NCI-H2107 treated with DMSO at 0.1 percent for 48 hours (cell line): Measurements from ENCODE around the gene GATAD2A.

Experiments used
- DNase-seq: peaks from one replicate; lab custom pipeline; 2025; ENCODE audit not compliant: unreplicated experiment; lab: John Stamatoyannopoulos, UW

Gene GATAD2A

GRCh38 chr19:19543640-19544039 is 138.2 kb downstream of the GATAD2A start:
- DNase-seq, result no peak

DNA sequence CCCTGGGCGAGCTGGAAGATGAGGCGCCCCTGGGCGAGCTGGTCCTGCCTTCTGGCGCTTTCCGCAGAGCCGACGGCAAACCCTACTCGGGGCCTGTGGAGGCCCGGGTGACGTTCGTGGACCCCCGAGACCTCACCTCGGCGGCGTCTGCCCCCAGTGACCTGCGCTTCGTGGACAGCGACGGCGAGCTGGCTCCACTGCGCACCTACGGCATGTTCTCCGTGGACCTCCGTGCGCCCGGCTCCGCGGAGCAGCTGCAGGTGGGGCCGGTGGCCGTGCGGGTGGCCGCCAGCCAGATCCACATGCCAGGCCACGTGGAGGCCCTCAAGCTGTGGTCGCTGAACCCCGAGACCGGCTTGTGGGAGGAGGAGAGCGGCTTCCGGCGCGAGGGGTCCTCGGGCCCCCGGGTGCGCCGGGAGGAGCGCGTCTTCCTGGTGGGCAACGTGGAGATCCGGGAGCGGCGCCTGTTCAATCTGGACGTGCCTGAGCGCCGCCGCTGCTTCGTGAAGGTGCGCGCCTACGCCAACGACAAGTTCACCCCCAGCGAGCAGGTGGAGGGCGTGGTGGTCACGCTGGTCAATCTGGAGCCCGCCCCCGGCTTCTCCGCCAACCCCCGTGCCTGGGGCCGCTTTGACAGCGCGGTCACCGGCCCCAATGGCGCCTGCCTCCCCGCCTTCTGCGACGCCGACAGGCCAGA is 138.9 kb downstream of the GATAD2A start:
- no peak for DNase-seq

DNA sequence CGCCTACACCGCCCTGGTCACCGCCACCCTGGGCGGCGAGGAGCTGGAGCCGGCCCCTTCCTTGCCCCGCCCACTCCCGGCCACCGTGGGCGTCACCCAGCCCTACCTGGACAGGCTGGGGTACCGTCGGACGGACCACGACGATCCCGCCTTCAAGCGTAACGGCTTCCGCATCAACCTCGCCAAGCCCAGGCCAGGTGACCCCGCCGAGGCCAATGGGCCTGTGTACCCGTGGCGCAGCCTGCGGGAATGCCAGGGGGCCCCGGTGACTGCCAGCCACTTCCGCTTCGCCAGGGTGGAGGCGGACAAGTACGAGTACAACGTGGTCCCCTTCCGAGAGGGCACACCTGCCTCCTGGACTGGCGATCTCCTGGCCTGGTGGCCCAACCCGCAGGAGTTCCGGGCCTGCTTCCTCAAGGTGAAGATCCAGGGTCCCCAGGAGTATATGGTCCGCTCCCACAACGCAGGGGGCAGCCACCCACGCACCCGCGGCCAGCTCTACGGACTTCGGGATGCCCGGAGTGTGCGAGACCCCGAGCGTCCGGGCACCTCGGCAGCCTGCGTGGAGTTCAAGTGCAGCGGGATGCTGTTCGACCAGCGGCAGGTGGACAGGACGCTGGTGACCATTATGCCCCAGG is 139.6 kb downstream of the GATAD2A start:
- DNase-seq, result no peak

DNA sequence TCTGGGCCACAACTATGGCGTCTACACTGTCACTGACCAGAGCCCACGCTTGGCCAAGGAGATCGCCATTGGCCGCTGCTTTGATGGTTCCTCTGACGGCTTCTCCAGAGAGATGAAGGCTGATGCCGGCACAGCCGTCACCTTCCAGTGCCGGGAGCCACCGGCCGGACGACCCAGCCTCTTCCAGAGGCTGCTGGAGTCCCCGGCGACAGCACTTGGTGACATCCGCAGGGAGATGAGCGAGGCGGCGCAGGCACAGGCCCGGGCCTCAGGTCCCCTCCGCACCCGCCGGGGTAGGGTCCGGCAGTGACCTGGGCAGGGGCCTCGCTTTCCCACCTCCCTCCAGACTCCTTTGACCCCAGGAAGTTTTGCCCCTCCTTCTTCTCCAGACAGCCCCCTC is 140.2 kb downstream of the GATAD2A start:
- no peak for DNase-seq

DNA sequence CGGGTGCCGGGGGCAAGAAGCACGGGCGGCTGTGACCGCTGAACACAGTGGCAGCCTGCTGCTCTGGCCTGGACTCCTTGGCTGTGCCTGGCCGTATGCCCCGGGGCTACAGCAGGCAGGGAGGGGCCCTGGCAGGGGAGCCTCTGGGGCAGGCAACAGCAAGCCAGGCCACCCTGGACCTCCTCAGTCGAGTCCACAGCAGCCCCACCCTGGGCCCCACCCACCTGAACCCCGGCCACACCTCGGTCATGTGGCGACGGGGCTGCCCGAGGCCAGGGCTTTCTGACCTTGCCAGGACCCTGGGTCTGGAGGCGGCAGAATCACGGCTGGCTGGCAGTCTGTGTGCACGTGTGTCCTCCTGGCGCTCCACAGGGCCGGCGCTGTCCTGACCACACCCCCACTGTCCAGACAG is 141.3 kb downstream of the GATAD2A start:
- DNase-seq, result no peak

- no peak for DNase-seq
Observed at GRCh38 chr19:19547674-19548336, 142.3 kb downstream of the GATAD2A start.

GRCh38 chr19:19548915-19549759 is 143.7 kb downstream of the GATAD2A start:
- no peak for DNase-seq

DNA sequence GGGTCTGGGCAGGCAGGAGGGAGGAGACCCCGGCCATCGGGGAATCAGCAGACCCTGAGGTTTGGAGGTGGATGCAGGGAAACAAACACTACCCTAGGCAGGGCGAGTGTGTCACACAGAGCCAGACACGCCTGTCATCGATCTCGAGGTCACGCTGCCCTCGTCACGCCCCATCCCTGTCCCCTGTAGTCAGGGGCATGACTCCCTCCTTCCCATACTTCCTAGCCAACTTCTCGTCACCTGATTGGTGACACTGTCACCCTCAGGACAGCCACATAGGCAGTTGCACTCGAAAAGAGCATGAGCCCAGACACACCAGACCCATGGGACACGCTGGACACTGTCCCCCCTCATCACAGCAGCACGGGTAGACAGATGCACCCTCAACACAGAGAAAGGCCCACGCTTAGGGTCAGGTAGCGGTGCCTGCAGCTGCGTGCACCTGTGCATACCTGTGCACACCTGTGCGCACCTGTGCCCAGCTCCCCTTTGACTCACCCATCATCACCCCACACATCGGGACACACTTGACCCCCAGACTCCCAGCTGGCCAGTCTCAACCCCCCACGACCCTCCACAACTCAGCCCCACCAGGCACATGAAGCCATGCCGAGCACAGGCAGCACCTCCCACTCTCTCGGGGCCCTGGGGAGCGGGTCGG is 144.5 kb downstream of the GATAD2A start:
- DNase-seq, result no peak

DNA sequence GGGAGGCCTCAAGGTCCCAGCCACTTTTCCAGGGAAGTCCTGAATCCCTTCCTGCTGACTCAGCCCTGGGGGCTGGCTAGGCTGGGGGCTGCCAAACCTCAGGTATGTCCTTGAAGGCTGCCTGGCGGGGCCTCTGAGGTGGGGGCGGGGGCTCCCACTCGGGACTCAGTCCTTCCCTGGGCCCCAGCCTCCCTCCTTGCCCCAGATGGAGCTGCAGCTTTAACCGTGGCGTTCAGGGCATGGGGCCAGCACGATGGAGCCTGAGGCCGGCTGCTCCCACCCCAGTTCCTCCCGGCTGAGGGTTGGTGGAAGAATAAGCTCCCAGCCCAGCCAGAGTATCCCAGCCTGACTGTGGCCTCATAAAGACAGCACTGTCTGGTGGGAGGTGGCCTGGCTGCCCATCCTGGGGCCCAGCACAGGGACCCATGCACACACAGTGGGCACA is 145.0 kb downstream of the GATAD2A start:
- no peak for DNase-seq

DNA sequence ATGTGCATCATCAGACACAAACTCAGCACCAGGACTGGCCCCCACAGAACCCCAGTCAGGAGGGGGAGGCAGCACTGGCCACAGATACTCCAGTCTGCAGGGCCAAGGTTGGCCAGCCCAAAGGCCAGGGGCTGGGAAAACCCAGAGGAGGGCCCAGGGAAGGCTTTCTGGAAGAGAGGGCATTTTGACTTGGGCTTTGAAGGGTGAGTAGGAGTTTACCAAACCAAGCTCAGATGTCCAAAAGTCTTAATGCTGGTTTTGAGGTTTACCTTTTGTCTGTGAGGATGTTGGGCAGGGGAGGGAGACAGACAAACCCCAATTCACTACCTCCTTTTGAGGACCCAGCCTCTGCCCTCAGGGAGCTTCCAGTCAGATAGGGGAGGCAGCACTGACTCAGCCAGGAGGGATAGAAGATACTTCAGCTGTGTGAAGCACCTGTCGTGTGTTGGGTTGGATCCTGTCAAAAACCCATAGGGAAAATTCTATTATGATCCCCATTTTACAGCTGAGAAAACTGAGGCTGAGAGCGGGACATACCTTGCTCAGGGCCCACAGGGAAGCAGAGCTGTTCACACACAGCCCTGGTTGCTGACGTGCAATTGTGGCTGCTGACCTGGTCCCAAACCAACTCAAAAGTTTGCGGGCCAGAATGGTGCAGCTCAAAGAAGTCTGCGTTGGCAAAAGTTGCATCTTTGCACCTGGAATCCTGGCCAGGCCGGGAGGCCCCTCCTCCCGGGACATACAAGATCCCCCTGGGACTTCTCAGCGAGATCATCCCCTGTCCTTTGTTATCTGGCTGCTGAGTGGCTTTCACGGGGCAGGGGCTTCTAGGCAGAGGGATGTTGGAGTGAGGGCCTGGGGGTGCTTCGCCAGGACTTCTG is 145.7 kb downstream of the GATAD2A start:
- DNase-seq, result no peak

GRCh38 chr19:19551853-19552192 is 146.3 kb downstream of the GATAD2A start:
- no peak for DNase-seq

- no peak for DNase-seq
Observed at GRCh38 chr19:19552798-19553197, 147.3 kb downstream of the GATAD2A start.

- DNase-seq, result no peak
Observed at GRCh38 chr19:19553670-19554069, 148.2 kb downstream of the GATAD2A start.

DNA sequence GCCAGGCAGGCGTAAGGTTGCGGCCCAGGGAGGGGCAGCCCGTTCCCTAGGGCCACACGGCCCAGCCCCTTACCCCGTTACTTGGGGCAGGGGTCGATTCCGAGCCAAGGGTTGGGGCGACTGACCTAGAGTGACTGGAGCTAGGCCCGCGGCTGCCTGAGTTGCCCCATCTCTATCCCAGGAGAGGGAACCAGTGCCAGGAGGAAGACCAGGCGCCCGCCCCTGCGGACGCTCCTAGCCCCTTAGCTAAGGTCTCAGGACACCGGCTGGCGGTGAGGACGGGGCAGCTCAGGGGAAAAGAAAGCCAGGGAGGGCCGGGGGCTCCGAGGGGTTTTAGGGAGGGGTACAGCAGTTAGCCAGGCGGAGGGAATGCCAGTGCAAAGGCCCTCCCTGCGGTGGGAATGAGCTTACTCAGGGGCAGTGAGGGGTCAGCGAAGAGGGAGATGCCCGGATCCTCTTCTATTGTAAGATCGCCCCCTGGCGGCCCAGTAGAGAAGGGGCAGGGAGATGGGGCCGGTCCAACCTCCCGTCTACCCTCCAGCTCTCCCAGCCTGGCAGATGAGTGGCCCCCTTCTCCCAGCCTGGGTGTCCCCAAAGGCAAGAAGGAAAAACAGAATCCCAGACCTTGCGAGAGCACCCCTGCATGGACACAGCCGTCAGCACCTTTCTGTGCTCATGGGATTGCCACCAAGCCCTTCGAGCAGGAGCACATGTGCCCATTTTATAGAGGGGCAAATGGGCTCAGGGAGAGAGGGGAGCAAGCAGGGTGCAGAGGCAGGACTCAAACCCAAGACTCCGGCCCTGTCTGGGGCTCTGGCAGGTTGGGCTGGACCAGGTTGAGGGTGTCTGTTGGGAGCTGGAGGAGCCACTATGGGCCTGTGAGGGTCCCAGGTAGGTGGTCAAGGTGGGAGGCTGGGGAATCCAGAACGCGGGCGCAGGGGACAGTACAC is 148.9 kb downstream of the GATAD2A start:
- DNase-seq, result no peak

DNA sequence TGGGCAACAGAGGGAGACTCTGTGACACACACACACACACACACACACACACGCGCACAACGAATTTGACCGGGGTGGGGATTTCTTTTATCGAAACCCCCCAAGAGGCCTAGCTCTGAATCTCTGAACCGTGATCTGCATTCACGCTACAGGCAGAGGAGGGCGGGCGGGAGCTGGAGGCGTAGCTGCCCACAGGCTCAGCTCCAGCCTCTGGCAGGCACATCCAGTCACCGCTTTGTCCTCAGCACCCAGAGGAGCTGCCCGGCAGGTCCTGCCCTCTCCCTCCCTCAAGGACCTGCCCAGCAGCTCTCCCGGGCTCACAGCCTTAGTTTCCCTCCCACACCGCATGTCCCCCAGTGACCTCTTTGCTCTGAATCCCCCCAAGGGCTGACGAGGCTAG is 152.6 kb downstream of the GATAD2A start:
- DNase-seq, result no peak
